Nephron (organoid): ENCODE results near the gene KRTAP4-3.

ENCODE experiments used
- H3K27ac Mint-ChIP-seq, 3 experiments: 2 replicates each; pipeline ENCODE4 v1.8.0; 2020; ENCODE audit warnings: mixed read lengths in 3 of 3, mild to moderate bottlenecking in 2 of 3, moderate library complexity in 1 of 3
- H3K27me3 Mint-ChIP-seq: 2 replicates; pipeline ENCODE4 v1.8.0; 2021; ENCODE audit warnings: low read depth, mild to moderate bottlenecking, moderate library complexity, mixed read lengths
- H3K36me3 Mint-ChIP-seq: 2 replicates; pipeline ENCODE4 v1.8.0; 2020; ENCODE audit warnings: low read depth, mixed read lengths
- H3K4me1 Mint-ChIP-seq: 2 replicates; pipeline ENCODE4 v1.8.0; 2020; ENCODE audit warnings: mixed read lengths
- H3K4me3 Mint-ChIP-seq, 3 experiments: 2 replicates each; pipeline ENCODE4 v1.8.0; 2020; ENCODE audit warnings: mild to moderate bottlenecking in 3 of 3, mixed read lengths in 3 of 3, moderate library complexity in 2 of 3
- H3K9me3 Mint-ChIP-seq: 2 replicates; pipeline ENCODE4 v1.8.0; 2020; ENCODE audit warnings: mixed read lengths
- CTCF ChIP-seq, 3 experiments: fragments of 200-600 bp; sonication (generic); IDR thresholded peaks; one replicate each; pipeline ENCODE4 v1.5.0; 2021; ENCODE audit warnings: antibody characterized with exemption in 3 of 3; ENCODE audit not compliant: unreplicated experiment in 3 of 3

Gene KRTAP4-3

GRCh38 chr17:41178843-41179616, 11.0 kb upstream of the KRTAP4-3 start:
- H3K27me3 Mint-ChIP-seq = peaks cover 20% of the 10 kb centered on the region
- no peak overlapping the region for H3K27ac Mint-ChIP-seq

GRCh38 chr17:41178341-41178740, 10.3 kb upstream of the KRTAP4-3 start:
- no peak for TF ChIP-seq CTCF (IDR thresholded peaks at IDR 0.05; ENCODE audit: unreplicated experiment in 3 of 3)
- Mint-ChIP-seq H3K36me3 (no peaks in the 10 kb centered on the region), H3K9me3 (no peaks in the 10 kb centered on the region), H3K4me1 (no peaks in the 10 kb centered on the region), H3K27me3 (peaks cover 20% of the 10 kb centered on the region), H3K27ac (no peak overlapping the region), H3K4me3 (no peak overlapping the region)

More at GRCh38 chr17:41178843-41179616, 11.0 kb upstream of the KRTAP4-3 start:
- no peak overlapping the region for H3K4me3 Mint-ChIP-seq
- no peaks in the 10 kb centered on the region for H3K36me3 Mint-ChIP-seq
- TF ChIP-seq CTCF (IDR thresholded peaks at IDR 0.05; ENCODE audit: unreplicated experiment in 3 of 3) = no peak
- H3K9me3 Mint-ChIP-seq = peaks cover under 1% of the 10 kb centered on the region
- no peaks in the 10 kb centered on the region for H3K4me1 Mint-ChIP-seq

- Mint-ChIP-seq H3K4me3 (no peak within 1 kb of the TSS), H3K27ac (no peak within 1 kb of the TSS), H3K27me3 (peaks cover 20% of the 10 kb centered on the region), H3K4me1 (no peaks in the 10 kb centered on the region), H3K36me3 (no peaks in the 10 kb centered on the region), H3K9me3 (no peaks in the 10 kb centered on the region)
- no peak for TF ChIP-seq CTCF (IDR thresholded peaks at IDR 0.05; ENCODE audit: unreplicated experiment in 3 of 3)
These were observed 9.8 kb upstream of the KRTAP4-3 start, which contains the start of gene KRTAP4-2 for GRCh38 chr17:41177727-41178271. Gene KRTAP4-2 (minus strand): TSS chr17:41178221. CDS start chr17:41178164, 57 bp downstream.

- peaks cover 20% of the 10 kb centered on the region for H3K27me3 Mint-ChIP-seq
- no peak for TF ChIP-seq CTCF (IDR thresholded peaks at IDR 0.05; ENCODE audit: unreplicated experiment in 3 of 3)
- no peak overlapping the region for H3K4me3 Mint-ChIP-seq
- no peaks in the 10 kb centered on the region for H3K36me3 Mint-ChIP-seq
- no peak overlapping the region for H3K27ac Mint-ChIP-seq
- H3K9me3 Mint-ChIP-seq = no peaks in the 10 kb centered on the region
- H3K4me1 Mint-ChIP-seq = no peaks in the 10 kb centered on the region
These were observed 8.8 kb upstream of the KRTAP4-3 start for GRCh38 chr17:41176744-41177387.

GRCh38 chr17:41171886-41172285, 3.9 kb upstream of the KRTAP4-3 start:
- Mint-ChIP-seq H3K36me3 (no peaks in the 10 kb centered on the region), H3K27ac (no peak overlapping the region), H3K27me3 (peaks cover 21% of the 10 kb centered on the region), H3K9me3 (no peaks in the 10 kb centered on the region), H3K4me3 (no peak overlapping the region), H3K4me1 (no peaks in the 10 kb centered on the region)
- no peak for TF ChIP-seq CTCF (IDR thresholded peaks at IDR 0.05; ENCODE audit: unreplicated experiment in 3 of 3)
